HepG2 (cell line): ENCODE results near the gene NFATC3. TPM values are rescaled to one million over a fixed set of nuclear protein-coding genes. Genes with fewer than 3 reads are reported as not detected.

Experiments used
- FOSL1 ChIP-seq: sonication (generic); formaldehyde crosslinking; IDR thresholded peaks from 2 replicates; pipeline ENCODE4 v1.9.0; 2021; ENCODE audit warnings: missing genetic modification reagents, borderline replicate concordance
- MTF1 ChIP-seq: sonication (generic); formaldehyde crosslinking; IDR thresholded peaks from 2 replicates; pipeline ENCODE4 v1.5.0; 2020; ENCODE audit warnings: missing genetic modification reagents
- PCBP1 ChIP-seq: fragments of 200-400 bp; formaldehyde crosslinking; IDR thresholded peaks from 2 replicates; pipeline ENCODE4 v1.6.1; 2017; ENCODE audit warnings: mild to moderate bottlenecking, low read depth, low read length, borderline replicate concordance
- RXRA ChIP-seq: sonication (generic); formaldehyde crosslinking; IDR thresholded peaks from 2 replicates; pipeline ENCODE4 v1.5.1; 2020; ENCODE audit warnings: missing genetic modification reagents
- SNRNP70 ChIP-seq: fragments of 200-400 bp; formaldehyde crosslinking; IDR thresholded peaks from 2 replicates; pipeline ENCODE4 v1.6.1; 2017; ENCODE audit warnings: mild to moderate bottlenecking, low read depth, low read length, moderate library complexity
- TAF1 ChIP-seq: sonication (generic); formaldehyde crosslinking; IDR thresholded peaks from 2 replicates; pipeline ENCODE4 v1.4.0; 2020; ENCODE audit warnings: missing genetic modification reagents
- ZFX ChIP-seq: sonication (generic); formaldehyde crosslinking; IDR thresholded peaks from 2 replicates; pipeline ENCODE4 v1.4.0; 2020; ENCODE audit warnings: mild to moderate bottlenecking, low read depth, missing genetic modification reagents, moderate library complexity
- ZKSCAN5 ChIP-seq: sonication (generic); formaldehyde crosslinking; IDR thresholded peaks from 2 replicates; pipeline ENCODE4 v1.5.1; 2020; ENCODE audit warnings: mild to moderate bottlenecking, missing genetic modification reagents
- ZNF383 ChIP-seq: sonication (generic); formaldehyde crosslinking; IDR thresholded peaks from 2 replicates; pipeline ENCODE4 v1.4.0; 2020; ENCODE audit warnings: missing genetic modification reagents, mild to moderate bottlenecking, borderline replicate concordance
- ZNF776 ChIP-seq: sonication (generic); formaldehyde crosslinking; IDR thresholded peaks from 2 replicates; pipeline ENCODE4 v1.4.0; 2020; ENCODE audit warnings: mild to moderate bottlenecking, missing genetic modification reagents
- ZSCAN9 ChIP-seq: IDR thresholded peaks from 2 replicates; pipeline ENCODE4 v1.6.1; 2016; ENCODE audit warnings: borderline replicate concordance
- polyA plus RNA-seq, 8 experiments: library from polyadenylated mRNA; depleted of rRNA in 3 of 8; stranded (reverse) in 7 of 8; unstranded in 1 of 8; fragments of >200 nt; fragmentation: Illumina TruSeq in 4 of 8; extraction: Trizol in 4 of 8; gene quantifications; 2 replicates each; pipeline versions ENCODE4 v1.2.1 to v1.2.3, GENCODE V29; 2011 to 2016; ENCODE audit warnings: low read depth in 4 of 8, missing spikeins in 1 of 8, mixed read lengths in 1 of 8; ENCODE audit not compliant: insufficient read depth in 1 of 8
- total RNA-seq, 5 experiments: library from RNA; depleted of rRNA; stranded (reverse); fragments of >200 nt; fragmentation: Illumina TruSeq; extraction: Trizol; gene quantifications; 2 replicates each; pipeline ENCODE4 v1.2.3, GENCODE V29; 2016; ENCODE audit warnings: low read depth in 1 of 5
- TF ChIP-seq, protein P1 (sequence below): sonication (generic); formaldehyde crosslinking; IDR thresholded peaks from 2 replicates; pipeline ENCODE4 v1.8.0; 2022; ENCODE audit warnings: mild to moderate bottlenecking, missing genetic modification reagents; ENCODE audit not compliant: insufficient replicate concordance
- TF ChIP-seq, protein P2 (sequence below): sonication (generic); formaldehyde crosslinking; IDR thresholded peaks from 2 replicates; pipeline ENCODE4 v1.5.0; 2020; ENCODE audit warnings: missing genetic modification reagents
- TF ChIP-seq, protein P3 (sequence below): sonication (generic); formaldehyde crosslinking; IDR thresholded peaks from 2 replicates; pipeline ENCODE4 v1.4.0; 2020; ENCODE audit warnings: missing genetic modification reagents, mild to moderate bottlenecking, borderline replicate concordance
- TF ChIP-seq, protein P4 (sequence below), 2 experiments: sonication (generic) in 1 of 2; formaldehyde crosslinking in 1 of 2; IDR thresholded peaks; 2 replicates each; pipeline versions ENCODE4 v1.4.0 to v1.6.1; 2016 to 2020; ENCODE audit warnings: borderline replicate concordance in 1 of 2, low read depth in 1 of 2, mild to moderate bottlenecking in 1 of 2, missing genetic modification reagents in 1 of 2
- TF ChIP-seq, protein P5 (sequence below): sonication (generic); formaldehyde crosslinking; IDR thresholded peaks from 2 replicates; pipeline ENCODE4 v1.4.0; 2020; ENCODE audit warnings: mild to moderate bottlenecking, missing genetic modification reagents

Gene NFATC3
- total and polyA plus RNA-seq, 2 of the 13 experiments (the other 11 are each of a cell fraction or from before 2014, with no cell fraction given): 52.6 to 62.7 TPM

DNA sequence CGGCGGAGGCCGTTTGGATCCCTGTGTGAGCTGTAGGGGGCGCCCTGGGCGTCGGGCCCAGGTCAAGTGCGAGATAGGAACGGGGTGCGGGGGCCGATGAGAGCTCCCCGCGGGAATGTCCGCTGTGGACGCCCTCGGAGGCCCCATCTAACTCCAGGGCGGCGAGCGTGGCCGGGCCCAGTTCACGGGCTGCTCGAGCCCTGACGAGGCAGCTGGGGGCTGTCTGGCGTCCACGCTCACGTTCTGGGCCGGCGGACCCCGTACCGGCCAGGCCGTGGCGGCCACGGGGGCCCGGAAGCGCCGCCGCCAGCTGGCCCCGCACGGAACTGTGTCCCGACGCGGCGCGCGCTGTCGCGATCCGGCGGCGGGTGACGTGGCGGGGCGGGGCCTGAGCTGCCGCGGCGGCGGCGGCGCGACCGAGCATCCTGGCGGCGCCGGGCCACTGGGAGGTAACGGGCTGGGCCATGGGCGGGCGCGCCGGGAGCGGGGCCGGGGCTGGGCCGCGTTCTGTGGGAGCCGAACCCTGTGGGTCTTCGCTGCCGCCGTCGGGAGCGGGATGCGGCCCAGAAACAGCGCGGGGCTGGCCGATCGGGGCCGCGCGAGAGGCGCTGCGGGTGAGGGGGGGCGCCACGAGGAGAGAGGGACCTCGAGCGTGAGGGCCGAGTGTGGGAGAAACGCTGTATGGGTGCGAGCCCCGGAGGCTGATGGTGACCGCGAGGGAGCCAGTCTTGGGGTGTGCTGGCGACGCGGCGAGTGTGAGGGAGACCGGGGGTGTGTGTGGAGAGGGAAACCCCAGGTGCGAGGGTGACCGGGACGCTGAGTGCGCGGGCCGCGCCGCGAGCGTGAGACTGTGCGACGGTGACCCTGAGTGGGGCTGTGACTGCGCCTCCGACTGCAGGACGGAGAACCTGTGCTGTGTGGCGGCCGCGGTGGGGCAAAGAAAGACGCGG is 179.2 kb downstream of the NFATC3 start, which contains the start of gene SLC7A6 (continued):
- TF ChIP-seq, protein P1, sequence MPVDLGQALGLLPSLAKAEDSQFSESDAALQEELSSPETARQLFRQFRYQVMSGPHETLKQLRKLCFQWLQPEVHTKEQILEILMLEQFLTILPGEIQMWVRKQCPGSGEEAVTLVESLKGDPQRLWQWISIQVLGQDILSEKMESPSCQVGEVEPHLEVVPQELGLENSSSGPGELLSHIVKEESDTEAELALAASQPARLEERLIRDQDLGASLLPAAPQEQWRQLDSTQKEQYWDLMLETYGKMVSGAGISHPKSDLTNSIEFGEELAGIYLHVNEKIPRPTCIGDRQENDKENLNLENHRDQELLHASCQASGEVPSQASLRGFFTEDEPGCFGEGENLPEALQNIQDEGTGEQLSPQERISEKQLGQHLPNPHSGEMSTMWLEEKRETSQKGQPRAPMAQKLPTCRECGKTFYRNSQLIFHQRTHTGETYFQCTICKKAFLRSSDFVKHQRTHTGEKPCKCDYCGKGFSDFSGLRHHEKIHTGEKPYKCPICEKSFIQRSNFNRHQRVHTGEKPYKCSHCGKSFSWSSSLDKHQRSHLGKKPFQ: peak; percentile 87
- TF ChIP-seq MTF1 (CRISPR knock-in tag): 0 out of 2 replicates have a peak, but pooled peaks have one; percentile 56
- TF ChIP-seq SNRNP70: no peak
- peak; percentile 94 for TF ChIP-seq ZNF776 (CRISPR knock-in tag)
- TF ChIP-seq PCBP1: peak; percentile 86; the same call in 1 of the 2 replicates
- TF ChIP-seq, protein P2, sequence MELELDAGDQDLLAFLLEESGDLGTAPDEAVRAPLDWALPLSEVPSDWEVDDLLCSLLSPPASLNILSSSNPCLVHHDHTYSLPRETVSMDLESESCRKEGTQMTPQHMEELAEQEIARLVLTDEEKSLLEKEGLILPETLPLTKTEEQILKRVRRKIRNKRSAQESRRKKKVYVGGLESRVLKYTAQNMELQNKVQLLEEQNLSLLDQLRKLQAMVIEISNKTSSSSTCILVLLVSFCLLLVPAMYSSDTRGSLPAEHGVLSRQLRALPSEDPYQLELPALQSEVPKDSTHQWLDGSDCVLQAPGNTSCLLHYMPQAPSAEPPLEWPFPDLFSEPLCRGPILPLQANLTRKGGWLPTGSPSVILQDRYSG (CRISPR knock-in tag): 0 out of 2 replicates have a peak, but pooled peaks have one; percentile 42
- no peak for TF ChIP-seq ZKSCAN5 (CRISPR knock-in tag)
- TF ChIP-seq ZSCAN9 (CRISPR knock-in tag): no peak
- TF ChIP-seq, protein P3, sequence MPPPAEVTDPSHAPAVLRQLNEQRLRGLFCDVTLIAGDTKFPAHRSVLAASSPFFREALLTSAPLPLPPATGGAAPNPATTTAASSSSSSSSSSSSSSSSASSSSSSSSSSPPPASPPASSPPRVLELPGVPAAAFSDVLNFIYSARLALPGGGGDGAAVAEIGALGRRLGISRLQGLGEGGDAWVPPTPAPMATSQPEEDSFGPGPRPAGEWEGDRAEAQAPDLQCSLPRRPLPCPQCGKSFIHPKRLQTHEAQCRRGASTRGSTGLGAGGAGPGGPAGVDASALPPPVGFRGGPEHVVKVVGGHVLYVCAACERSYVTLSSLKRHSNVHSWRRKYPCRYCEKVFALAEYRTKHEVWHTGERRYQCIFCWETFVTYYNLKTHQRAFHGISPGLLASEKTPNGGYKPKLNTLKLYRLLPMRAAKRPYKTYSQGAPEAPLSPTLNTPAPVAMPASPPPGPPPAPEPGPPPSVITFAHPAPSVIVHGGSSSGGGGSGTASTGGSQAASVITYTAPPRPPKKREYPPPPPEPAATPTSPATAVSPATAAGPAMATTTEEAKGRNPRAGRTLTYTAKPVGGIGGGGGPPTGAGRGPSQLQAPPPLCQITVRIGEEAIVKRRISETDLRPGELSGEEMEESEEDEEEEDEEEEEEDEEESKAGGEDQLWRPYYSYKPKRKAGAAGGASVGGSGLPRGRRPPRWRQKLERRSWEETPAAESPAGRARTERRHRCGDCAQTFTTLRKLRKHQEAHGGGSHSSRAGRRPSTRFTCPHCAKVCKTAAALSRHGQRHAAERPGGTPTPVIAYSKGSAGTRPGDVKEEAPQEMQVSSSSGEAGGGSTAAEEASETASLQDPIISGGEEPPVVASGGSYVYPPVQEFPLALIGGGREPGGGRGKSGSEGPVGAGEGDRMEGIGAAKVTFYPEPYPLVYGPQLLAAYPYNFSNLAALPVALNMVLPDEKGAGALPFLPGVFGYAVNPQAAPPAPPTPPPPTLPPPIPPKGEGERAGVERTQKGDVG (CRISPR knock-in tag): no peak
- TF ChIP-seq ZFX (CRISPR knock-in tag): peak; percentile 84
- TF ChIP-seq FOSL1 (CRISPR knock-in tag): no peak
- TF ChIP-seq, protein P4, sequence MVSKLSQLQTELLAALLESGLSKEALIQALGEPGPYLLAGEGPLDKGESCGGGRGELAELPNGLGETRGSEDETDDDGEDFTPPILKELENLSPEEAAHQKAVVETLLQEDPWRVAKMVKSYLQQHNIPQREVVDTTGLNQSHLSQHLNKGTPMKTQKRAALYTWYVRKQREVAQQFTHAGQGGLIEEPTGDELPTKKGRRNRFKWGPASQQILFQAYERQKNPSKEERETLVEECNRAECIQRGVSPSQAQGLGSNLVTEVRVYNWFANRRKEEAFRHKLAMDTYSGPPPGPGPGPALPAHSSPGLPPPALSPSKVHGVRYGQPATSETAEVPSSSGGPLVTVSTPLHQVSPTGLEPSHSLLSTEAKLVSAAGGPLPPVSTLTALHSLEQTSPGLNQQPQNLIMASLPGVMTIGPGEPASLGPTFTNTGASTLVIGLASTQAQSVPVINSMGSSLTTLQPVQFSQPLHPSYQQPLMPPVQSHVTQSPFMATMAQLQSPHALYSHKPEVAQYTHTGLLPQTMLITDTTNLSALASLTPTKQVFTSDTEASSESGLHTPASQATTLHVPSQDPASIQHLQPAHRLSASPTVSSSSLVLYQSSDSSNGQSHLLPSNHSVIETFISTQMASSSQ (IDR thresholded peaks at IDR 0.05; ENCODE audit: low read depth): no peak
- TF ChIP-seq, protein P4 (CRISPR knock-in tag; IDR thresholded peaks at IDR 0.05; ENCODE audit: borderline replicate concordance): peak; percentile 6; the same call in 1 of the 2 replicates
- TF ChIP-seq ZNF383 (CRISPR knock-in tag): no peak; the same call in 1 of the 2 replicates
- TF ChIP-seq TAF1 (CRISPR knock-in tag): peak; percentile 50
- TF ChIP-seq RXRA (CRISPR knock-in tag): peak; percentile 85; the same call in 1 of the 2 replicates
- TF ChIP-seq, protein P5, sequence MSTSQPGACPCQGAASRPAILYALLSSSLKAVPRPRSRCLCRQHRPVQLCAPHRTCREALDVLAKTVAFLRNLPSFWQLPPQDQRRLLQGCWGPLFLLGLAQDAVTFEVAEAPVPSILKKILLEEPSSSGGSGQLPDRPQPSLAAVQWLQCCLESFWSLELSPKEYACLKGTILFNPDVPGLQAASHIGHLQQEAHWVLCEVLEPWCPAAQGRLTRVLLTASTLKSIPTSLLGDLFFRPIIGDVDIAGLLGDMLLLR: peak; percentile 81; the same call in 1 of the 2 replicates
